C4-2B (cell line): Measurements from ENCODE around the gene PRKG1.

ENCODE experiments used
- ZFX ChIP-seq: fragments of 450-650 bp; IDR thresholded peaks from 2 replicates; pipeline ENCODE4 v1.6.1; 2017
- TF ChIP-seq, protein P1 (sequence below): fragments of 450-650 bp; conservative IDR thresholded peaks from 2 replicates; pipeline ENCODE4 v1.5.1; 2017; ENCODE audit warnings: mild to moderate bottlenecking

DNA sequence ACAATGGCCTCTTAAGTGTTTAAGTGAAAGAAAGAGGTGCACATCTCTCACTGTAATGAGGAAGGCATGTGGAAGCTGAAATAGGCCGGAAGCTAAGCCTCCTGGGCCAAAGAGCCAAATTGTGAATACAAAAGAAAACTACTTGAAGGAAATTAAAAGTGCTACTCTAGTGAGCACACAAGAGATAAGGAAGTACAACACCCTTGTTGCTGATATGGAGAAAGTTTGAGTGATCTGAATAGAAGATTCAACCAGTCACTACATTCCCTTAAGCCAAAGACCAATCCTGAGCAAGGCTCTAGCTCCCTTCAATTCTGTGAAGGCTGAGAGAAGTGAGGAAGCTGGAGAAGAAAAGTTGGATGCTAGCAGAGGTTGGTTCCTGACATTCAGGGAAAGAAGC, 1248.0 kb downstream of the PRKG1 start:
- TF ChIP-seq, protein P1, sequence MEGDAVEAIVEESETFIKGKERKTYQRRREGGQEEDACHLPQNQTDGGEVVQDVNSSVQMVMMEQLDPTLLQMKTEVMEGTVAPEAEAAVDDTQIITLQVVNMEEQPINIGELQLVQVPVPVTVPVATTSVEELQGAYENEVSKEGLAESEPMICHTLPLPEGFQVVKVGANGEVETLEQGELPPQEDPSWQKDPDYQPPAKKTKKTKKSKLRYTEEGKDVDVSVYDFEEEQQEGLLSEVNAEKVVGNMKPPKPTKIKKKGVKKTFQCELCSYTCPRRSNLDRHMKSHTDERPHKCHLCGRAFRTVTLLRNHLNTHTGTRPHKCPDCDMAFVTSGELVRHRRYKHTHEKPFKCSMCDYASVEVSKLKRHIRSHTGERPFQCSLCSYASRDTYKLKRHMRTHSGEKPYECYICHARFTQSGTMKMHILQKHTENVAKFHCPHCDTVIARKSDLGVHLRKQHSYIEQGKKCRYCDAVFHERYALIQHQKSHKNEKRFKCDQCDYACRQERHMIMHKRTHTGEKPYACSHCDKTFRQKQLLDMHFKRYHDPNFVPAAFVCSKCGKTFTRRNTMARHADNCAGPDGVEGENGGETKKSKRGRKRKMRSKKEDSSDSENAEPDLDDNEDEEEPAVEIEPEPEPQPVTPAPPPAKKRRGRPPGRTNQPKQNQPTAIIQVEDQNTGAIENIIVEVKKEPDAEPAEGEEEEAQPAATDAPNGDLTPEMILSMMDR: no peak
- no peak for TF ChIP-seq ZFX
